Measurements from ENCODE around the gene BHLHE41. TPM values are rescaled to one million over a fixed set of nuclear protein-coding genes. Genes with fewer than 3 reads are reported as not detected.

BHLHE41 gene
- total and polyA plus RNA-seq, 4 donors = 13.4 to 61.6 (median 28.2) TPM

GRCh38 chr12:26125400-26126339 lies 833 bp upstream of the BHLHE41 start:
- peak in 3 of 6 donors; percentile 66 to 87 (median 84) for DNase-seq (ENCODE audit: low read depth in 4 of 6, low spot score in 6 of 6)
- no peaks in the 10 kb centered on the region for H3K9me3 ChIP-seq (ENCODE audit: control insufficient read depth, insufficient read depth, low read length)
- H3K4me1 ChIP-seq (ENCODE audit: control insufficient read depth, insufficient read depth, low read length) = peaks cover 7% of the 10 kb centered on the region
- H3K4me3 ChIP-seq (ENCODE audit: low read depth, low read length) = peak overlapping the region; percentile 73
- WGBS (ENCODE audit: insufficient coverage) = 0% methylated on average over 62 of the region's 66 CpGs
- H3K27me3 ChIP-seq (ENCODE audit: control insufficient read depth, insufficient read depth, low read length) = peaks cover 5% of the 10 kb centered on the region
- peak overlapping the region; percentile 91 for H3K27ac ChIP-seq (ENCODE audit: low read depth, low read length)
- H3K36me3 ChIP-seq (ENCODE audit: control insufficient read depth, insufficient read depth, low read length) = no peaks in the 10 kb centered on the region

GRCh38 chr12:26123482-26123980 lies 1.3 kb downstream of the BHLHE41 start:
- Histone ChIP-seq H3K9me3 (ENCODE audit: control insufficient read depth, insufficient read depth, low read length) (no peaks in the 10 kb centered on the region), H3K27me3 (ENCODE audit: control insufficient read depth, insufficient read depth, low read length) (peaks cover 5% of the 10 kb centered on the region)

GRCh38 chr12:26122681-26123481 lies 2.0 kb downstream of the BHLHE41 start:
- no peaks in the 10 kb centered on the region for H3K36me3 ChIP-seq (ENCODE audit: control insufficient read depth, insufficient read depth, low read length)
- no peaks in the 10 kb centered on the region for H3K9me3 ChIP-seq (ENCODE audit: control insufficient read depth, insufficient read depth, low read length)
- under 1% methylated on average over 62 of the region's 69 CpGs for WGBS (ENCODE audit: insufficient coverage)
- H3K4me3 ChIP-seq (ENCODE audit: low read depth, low read length) = peak overlapping the region; percentile 73
- peak in 3 of 6 donors; percentile 68 to 88 (median 83) for DNase-seq (ENCODE audit: low read depth in 4 of 6, low spot score in 6 of 6)
- peaks cover 5% of the 10 kb centered on the region for H3K27me3 ChIP-seq (ENCODE audit: control insufficient read depth, insufficient read depth, low read length)
- H3K4me1 ChIP-seq (ENCODE audit: control insufficient read depth, insufficient read depth, low read length) = peaks cover 7% of the 10 kb centered on the region
- peak overlapping the region; percentile 91 for H3K27ac ChIP-seq (ENCODE audit: low read depth, low read length)

More at GRCh38 chr12:26123482-26123980, 1.3 kb downstream of the BHLHE41 start:
- Histone ChIP-seq H3K27ac (ENCODE audit: low read depth, low read length) (peak overlapping the region; percentile 91), H3K4me3 (ENCODE audit: low read depth, low read length) (peak overlapping the region; percentile 73), H3K36me3 (ENCODE audit: control insufficient read depth, insufficient read depth, low read length) (no peaks in the 10 kb centered on the region), H3K4me1 (ENCODE audit: control insufficient read depth, insufficient read depth, low read length) (peaks cover 7% of the 10 kb centered on the region)
- peak in 2 of 6 donors; percentile 47 to 60 for DNase-seq (ENCODE audit: low read depth in 4 of 6, low spot score in 6 of 6)
- WGBS (ENCODE audit: insufficient coverage) = 4% methylated on average over 6 of the region's 8 CpGs

- peak overlapping the region; percentile 91 for H3K27ac ChIP-seq (ENCODE audit: low read depth, low read length)
- H3K27me3 ChIP-seq (ENCODE audit: control insufficient read depth, insufficient read depth, low read length) = peaks cover 5% of the 10 kb centered on the region
- peak overlapping the region; percentile 73 for H3K4me3 ChIP-seq (ENCODE audit: low read depth, low read length)
- H3K36me3 ChIP-seq (ENCODE audit: control insufficient read depth, insufficient read depth, low read length) = no peaks in the 10 kb centered on the region
- H3K9me3 ChIP-seq (ENCODE audit: control insufficient read depth, insufficient read depth, low read length) = no peaks in the 10 kb centered on the region
- DNase-seq (ENCODE audit: low read depth in 4 of 6, low spot score in 6 of 6) = peak in 1 of 6 donors; percentile 47
- H3K4me1 ChIP-seq (ENCODE audit: control insufficient read depth, insufficient read depth, low read length) = peaks cover 7% of the 10 kb centered on the region
- under 1% methylated on average over 88 of the region's 88 CpGs for WGBS (ENCODE audit: insufficient coverage)
Measured at GRCh38 chr12:26122061-26122680, 2.7 kb downstream of the BHLHE41 start.

GRCh38 chr12:26121323-26122060 lies 3.3 kb downstream of the BHLHE41 start:
- H3K27ac ChIP-seq (ENCODE audit: low read depth, low read length) = peak overlapping the region; percentile 64
- DNase-seq (ENCODE audit: low read depth in 4 of 6, low spot score in 6 of 6) = peak in 1 of 6 donors; percentile 18
- 37% methylated on average over 10 of the region's 15 CpGs for WGBS (ENCODE audit: insufficient coverage)
- H3K27me3 ChIP-seq (ENCODE audit: control insufficient read depth, insufficient read depth, low read length) = peaks cover 5% of the 10 kb centered on the region
- no peaks in the 10 kb centered on the region for H3K9me3 ChIP-seq (ENCODE audit: control insufficient read depth, insufficient read depth, low read length)
- H3K4me3 ChIP-seq (ENCODE audit: low read depth, low read length) = peak overlapping the region; percentile 39
- no peaks in the 10 kb centered on the region for H3K36me3 ChIP-seq (ENCODE audit: control insufficient read depth, insufficient read depth, low read length)
- H3K4me1 ChIP-seq (ENCODE audit: control insufficient read depth, insufficient read depth, low read length) = peaks cover 7% of the 10 kb centered on the region

GRCh38 chr12:26120561-26121274 lies 4.1 kb downstream of the BHLHE41 start:
- peak in 1 of 6 donors; percentile 13 for DNase-seq (ENCODE audit: low read depth in 4 of 6, low spot score in 6 of 6)
- WGBS (ENCODE audit: insufficient coverage) = 57% methylated on average over 3 of the region's 4 CpGs
- H3K36me3 ChIP-seq (ENCODE audit: control insufficient read depth, insufficient read depth, low read length) = no peaks in the 10 kb centered on the region
- peaks cover 5% of the 10 kb centered on the region for H3K27me3 ChIP-seq (ENCODE audit: control insufficient read depth, insufficient read depth, low read length)
- H3K9me3 ChIP-seq (ENCODE audit: control insufficient read depth, insufficient read depth, low read length) = no peaks in the 10 kb centered on the region
- H3K4me3 ChIP-seq (ENCODE audit: low read depth, low read length) = peak overlapping the region; percentile 16
- peaks cover 5% of the 10 kb centered on the region for H3K4me1 ChIP-seq (ENCODE audit: control insufficient read depth, insufficient read depth, low read length)
- peak overlapping the region; percentile 64 for H3K27ac ChIP-seq (ENCODE audit: low read depth, low read length)

- Histone ChIP-seq H3K4me1 (ENCODE audit: control insufficient read depth, insufficient read depth, low read length) (peaks cover 8% of the 10 kb centered on the region), H3K27me3 (ENCODE audit: control insufficient read depth, insufficient read depth, low read length) (peaks cover 3% of the 10 kb centered on the region), H3K4me3 (ENCODE audit: low read depth, low read length) (no peak overlapping the region), H3K36me3 (ENCODE audit: control insufficient read depth, insufficient read depth, low read length) (no peaks in the 10 kb centered on the region), H3K9me3 (ENCODE audit: control insufficient read depth, insufficient read depth, low read length) (no peaks in the 10 kb centered on the region), H3K27ac (ENCODE audit: low read depth, low read length) (peak overlapping the region; percentile 25)
- WGBS (ENCODE audit: insufficient coverage) = 0% methylated on average over 1 of the region's 2 CpGs
- DNase-seq (ENCODE audit: low read depth in 4 of 6, low spot score in 6 of 6) = peak in 2 of 6 donors; percentile 87 to 94
Measured at GRCh38 chr12:26119391-26119989, 5.3 kb downstream of the BHLHE41 start.

- no peak overlapping the region for H3K27ac ChIP-seq (ENCODE audit: low read depth, low read length)
- H3K4me1 ChIP-seq (ENCODE audit: control insufficient read depth, insufficient read depth, low read length) = peaks cover 12% of the 10 kb centered on the region
- WGBS (ENCODE audit: insufficient coverage) = no CpG with 5 or more reads among the region's 4 CpGs
- no peak for DNase-seq (ENCODE audit: low read depth in 4 of 6, low spot score in 6 of 6)
- no peaks in the 10 kb centered on the region for H3K36me3 ChIP-seq (ENCODE audit: control insufficient read depth, insufficient read depth, low read length)
- no peak overlapping the region for H3K4me3 ChIP-seq (ENCODE audit: low read depth, low read length)
- no peaks in the 10 kb centered on the region for H3K27me3 ChIP-seq (ENCODE audit: control insufficient read depth, insufficient read depth, low read length)
- no peaks in the 10 kb centered on the region for H3K9me3 ChIP-seq (ENCODE audit: control insufficient read depth, insufficient read depth, low read length)
Measured at GRCh38 chr12:26118308-26118707, 6.5 kb downstream of the BHLHE41 start.
